A172 (cell line): ENCODE data around the gene ADGRG4. TPM values are rescaled to one million over a fixed set of nuclear protein-coding genes. Genes with fewer than 3 reads are reported as not detected.

Experiments used
- DNase-seq: peaks from one replicate; pipeline ENCODE4 v3.0.0-alpha.2; 2015; ENCODE audit warnings: low spot score
- total RNA-seq: library from RNA; depleted of rRNA; stranded (reverse); fragments of >200 nt; shearing (Covaris generic); gene quantifications from 2 replicates; pipeline ENCODE4 v1.2.3, GENCODE V29; 2014

The ADGRG4 gene
- total RNA-seq, 1 experiment from 2014 or later, result not detected

DNA sequence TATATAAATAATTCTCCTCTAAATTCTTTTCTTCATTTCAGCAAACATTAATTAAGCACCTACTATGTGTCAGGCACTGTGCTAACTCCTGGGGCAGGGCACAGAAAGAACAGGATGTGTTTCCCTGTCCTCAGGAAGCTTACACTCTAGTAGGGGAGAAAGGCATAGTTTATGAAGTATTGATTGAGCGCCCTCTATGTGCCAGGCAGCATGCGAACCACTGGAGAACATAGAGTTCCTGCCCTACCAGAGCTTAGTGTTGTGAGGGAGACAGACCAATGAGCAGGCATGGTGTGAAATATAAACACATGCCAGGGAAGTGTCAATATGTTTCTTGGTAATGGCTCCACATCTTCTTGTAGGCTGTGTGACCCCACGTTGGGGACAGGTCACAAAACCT lies 3.7 kb downstream of the ADGRG4 start:
- no peak for DNase-seq

GRCh38 chrX:136306182-136306581 lies 5.4 kb downstream of the ADGRG4 start:
- DNase-seq, result no peak

- no peak for DNase-seq
Observed at GRCh38 chrX:136307471-136307870, 6.7 kb downstream of the ADGRG4 start.

- DNase-seq, result peak; percentile 48
Observed at GRCh38 chrX:136310411-136310810, 9.6 kb downstream of the ADGRG4 start.

GRCh38 chrX:136318156-136318555 lies 17.4 kb downstream of the ADGRG4 start:
- no peak for DNase-seq

GRCh38 chrX:136318895-136319597 lies 18.3 kb downstream of the ADGRG4 start:
- no peak for DNase-seq

- DNase-seq, result no peak
Observed at GRCh38 chrX:136319600-136319999, 18.8 kb downstream of the ADGRG4 start.

GRCh38 chrX:136321532-136321931 lies 20.8 kb downstream of the ADGRG4 start:
- DNase-seq, result no peak

GRCh38 chrX:136322064-136322463 lies 21.3 kb downstream of the ADGRG4 start:
- DNase-seq, result no peak

GRCh38 chrX:136325377-136325776 lies 24.6 kb downstream of the ADGRG4 start:
- no peak for DNase-seq

DNA sequence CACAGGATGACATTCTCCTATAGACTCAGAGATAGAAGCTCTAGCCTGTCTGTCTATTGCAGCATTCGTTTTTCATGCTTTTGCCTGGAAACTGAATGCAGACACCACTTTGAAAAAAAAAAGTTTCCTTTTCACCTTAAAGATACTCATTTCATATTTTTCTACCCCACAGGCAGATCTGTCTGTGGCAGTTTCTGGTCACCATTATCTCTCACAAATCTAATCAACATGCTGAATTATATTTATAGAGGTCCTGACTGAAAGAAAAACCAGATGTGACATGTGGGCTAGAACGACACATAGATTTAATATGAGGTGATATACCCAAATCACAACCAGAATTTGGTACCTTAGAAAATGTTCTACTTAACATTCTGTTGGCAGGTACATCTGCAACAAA lies 28.2 kb downstream of the ADGRG4 start:
- DNase-seq, result no peak

DNA sequence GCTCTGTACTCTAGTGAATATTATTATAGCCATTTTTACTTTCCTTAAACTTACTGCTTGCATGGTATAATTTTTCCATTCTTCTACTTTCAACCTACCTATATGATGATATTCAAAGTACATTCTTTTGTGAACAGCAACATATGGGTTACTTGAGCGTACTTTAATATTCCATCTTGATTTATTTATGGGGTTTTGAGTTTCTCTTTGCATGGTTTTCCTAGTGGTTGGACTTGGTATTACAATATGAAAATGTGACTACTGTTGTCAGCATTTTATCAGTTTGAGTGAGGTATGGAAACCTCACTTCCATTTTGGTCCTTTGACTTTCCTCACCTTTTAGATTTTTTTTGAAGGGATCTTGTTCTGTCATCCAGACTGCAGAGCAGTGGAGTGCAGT lies 35.9 kb downstream of the ADGRG4 start:
- DNase-seq, result no peak

- no peak for DNase-seq
Observed at GRCh38 chrX:136339702-136340101, 38.9 kb downstream of the ADGRG4 start.

- no peak for DNase-seq
Observed at GRCh38 chrX:136344320-136344719, 43.6 kb downstream of the ADGRG4 start.

DNA sequence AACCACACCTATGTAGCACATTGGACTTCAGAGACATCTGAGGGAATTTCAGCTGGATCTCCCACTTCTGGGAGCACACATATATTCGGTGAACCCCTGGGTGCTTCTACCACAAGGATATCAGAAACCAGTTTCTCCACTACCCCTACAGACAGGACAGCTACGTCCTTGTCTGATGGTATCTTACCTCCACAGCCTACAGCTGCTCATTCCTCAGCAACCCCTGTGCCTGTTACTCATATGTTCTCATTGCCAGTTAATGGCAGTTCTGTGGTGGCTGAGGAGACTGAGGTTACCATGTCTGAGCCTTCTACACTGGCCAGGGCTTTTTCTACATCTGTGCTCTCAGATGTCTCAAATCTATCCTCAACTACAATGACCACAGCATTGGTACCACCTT lies 45.7 kb downstream of the ADGRG4 start:
- no peak for DNase-seq

DNA sequence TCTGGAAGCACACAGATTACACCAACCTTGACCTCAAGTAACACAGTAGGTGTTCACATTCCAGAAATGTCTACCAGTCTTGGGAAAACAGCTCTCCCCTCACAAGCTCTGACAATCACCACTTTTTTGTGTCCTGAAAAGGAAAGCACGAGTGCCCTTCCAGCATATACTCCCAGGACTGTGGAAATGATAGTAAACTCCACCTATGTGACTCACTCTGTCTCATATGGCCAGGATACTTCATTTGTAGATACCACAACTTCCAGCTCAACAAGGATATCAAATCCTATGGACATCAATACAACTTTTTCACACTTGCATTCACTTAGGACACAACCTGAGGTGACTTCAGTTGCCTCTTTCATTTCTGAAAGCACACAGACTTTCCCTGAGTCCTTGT lies 46.9 kb downstream of the ADGRG4 start:
- DNase-seq, result no peak

DNA sequence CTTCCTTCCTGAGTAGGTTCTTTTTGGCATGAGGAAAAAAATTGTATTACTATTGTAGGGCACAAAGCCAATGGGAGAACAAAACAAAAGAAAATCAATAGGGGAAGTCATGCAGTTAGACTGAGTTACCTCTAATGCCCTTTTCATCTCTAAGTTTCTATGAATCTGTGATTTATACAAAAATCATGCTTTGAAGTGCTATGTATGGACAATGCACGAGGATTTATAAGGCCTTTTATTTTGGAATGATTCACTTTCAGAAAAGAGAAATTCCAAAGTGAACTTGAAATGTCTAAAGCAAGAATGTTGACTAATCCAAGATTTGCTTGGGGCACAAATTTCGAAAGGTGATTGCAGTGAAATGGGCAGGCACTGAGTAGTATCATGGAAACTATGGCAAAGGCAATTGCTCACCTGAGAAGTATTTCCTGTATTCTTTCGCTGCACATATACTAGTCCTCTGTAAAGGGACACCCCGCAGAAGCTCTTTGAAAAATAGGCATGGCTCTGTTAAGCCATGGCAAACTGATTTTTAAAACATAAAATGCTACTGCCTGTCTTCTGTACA lies 52.8 kb downstream of the ADGRG4 start:
- DNase-seq, result no peak

DNA sequence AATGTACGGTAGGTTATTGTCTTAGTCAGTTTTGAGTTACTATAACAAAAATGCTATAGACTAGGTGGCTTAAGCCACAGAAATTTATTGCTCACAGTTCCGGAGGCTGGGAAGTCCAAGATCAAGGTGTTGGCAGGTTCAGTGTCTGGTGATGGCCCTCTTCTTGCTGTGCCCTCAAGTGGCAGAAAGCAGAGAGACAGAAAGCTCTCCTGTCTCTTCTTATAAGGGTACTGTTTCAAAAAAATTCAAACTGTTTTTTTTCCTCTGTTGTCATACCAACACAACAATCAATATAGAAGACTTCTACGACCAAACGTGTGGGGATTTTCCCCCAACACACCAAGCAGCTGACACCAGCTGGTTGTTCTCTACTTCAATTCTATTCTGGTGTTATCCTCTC lies 53.4 kb downstream of the ADGRG4 start:
- no peak for DNase-seq

DNA sequence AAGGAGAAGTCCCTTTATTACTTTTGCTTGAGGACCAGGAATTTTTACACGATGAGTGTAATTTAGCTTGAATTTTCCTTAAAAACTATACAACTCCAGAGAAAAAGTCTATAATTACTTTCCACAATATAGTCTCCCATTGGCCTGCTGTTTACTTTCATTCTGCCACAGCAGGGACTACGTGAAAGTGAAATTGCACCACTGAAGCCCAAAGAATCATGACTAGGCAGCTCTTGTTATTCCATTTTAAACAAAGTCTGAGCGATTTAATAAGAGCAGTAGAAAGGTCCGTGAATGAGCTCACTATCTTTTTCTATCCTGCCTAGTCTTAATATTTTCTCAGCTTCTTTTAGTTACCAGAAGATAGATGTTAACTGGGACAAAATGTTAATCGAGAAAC lies 68.6 kb downstream of the ADGRG4 start:
- DNase-seq, result no peak

GRCh38 chrX:136376713-136377112 lies 76.0 kb downstream of the ADGRG4 start:
- no peak for DNase-seq

DNA sequence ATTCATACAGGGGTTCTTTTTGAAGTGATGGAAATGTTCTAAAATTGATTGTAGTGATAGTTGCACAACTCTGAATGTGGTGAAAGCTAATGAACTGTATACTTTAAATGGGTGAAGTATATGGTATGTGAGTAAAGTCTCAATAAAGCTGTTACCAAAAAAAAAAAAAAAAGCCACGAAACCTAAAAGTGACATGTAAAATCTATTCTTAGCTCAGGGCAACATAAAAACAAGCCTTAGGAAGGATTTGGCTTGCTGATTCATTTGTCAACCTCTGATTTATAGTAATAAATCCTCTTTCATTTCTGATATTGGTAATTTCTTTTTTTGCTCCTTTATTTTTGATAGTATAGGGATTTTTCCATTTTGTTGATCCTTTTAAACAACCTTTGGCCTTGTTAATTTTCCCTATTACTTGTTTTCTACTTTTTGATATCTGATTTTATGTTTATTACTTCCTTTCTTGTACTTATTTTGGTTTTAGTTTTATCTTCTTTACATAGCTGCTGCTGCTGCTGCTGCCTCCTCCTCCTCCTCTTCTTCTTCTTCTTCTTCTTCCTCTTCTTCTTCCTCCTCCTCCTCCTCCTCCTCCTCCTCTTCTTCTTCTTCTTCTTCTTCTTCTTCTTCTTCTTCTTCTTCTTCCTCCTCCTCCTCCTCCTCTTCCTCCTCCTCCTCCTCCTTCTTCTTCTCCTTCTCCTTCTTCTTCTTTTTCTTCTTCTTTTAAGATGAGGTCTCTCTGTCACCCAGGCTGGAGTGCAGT lies 79.4 kb downstream of the ADGRG4 start:
- no peak for DNase-seq

- DNase-seq, result no peak
Observed at GRCh38 chrX:136386173-136386572, 85.4 kb downstream of the ADGRG4 start.

- no peak for DNase-seq
Observed at GRCh38 chrX:136386826-136387225, 86.1 kb downstream of the ADGRG4 start.
